HG03196 (cell line): ENCODE data around the gene OOSP4B.
"Not testable (repeated sequence)": the region's sequence is repeated elsewhere in the genome, so short reads cannot be mapped to it uniquely, and the experiment has no call there.

Experiments
- ATAC-seq: cut with Tn5 transposase; IDR thresholded peaks from one replicate; pipeline ENCODE4 v1.9.1; 2021; ENCODE audit not compliant: unreplicated experiment

OOSP4B gene

GRCh38 chr11:60016881-60017280 is at the start of gene OOSP4B:
Gene OOSP4B, plus strand, starts transcription at chr11:60017181.
- no peak for ATAC-seq

- ATAC-seq = no peak
These were observed 49.1 kb upstream of the OOSP4B start for GRCh38 chr11:59967677-59968394.

GRCh38 chr11:59968395-59968783 is 48.6 kb upstream of the OOSP4B start:
- ATAC-seq = no peak

- no peak for ATAC-seq
These were observed 43.9 kb upstream of the OOSP4B start for GRCh38 chr11:59973097-59973496.

- no peak for ATAC-seq
These were observed 35.7 kb upstream of the OOSP4B start for GRCh38 chr11:59981106-59981770.

- not testable (repeated sequence) for ATAC-seq
These were observed 34.9 kb upstream of the OOSP4B start for GRCh38 chr11:59982037-59982436.

GRCh38 chr11:59983212-59983611 is 33.8 kb upstream of the OOSP4B start:
- no peak for ATAC-seq

GRCh38 chr11:59984368-59984767 is 32.6 kb upstream of the OOSP4B start:
- no peak for ATAC-seq

GRCh38 chr11:59990421-59990820 is 26.6 kb upstream of the OOSP4B start:
- ATAC-seq = no peak

- no peak for ATAC-seq
These were observed 24.6 kb upstream of the OOSP4B start for GRCh38 chr11:59992425-59992824.

GRCh38 chr11:59997800-59998199 is 19.2 kb upstream of the OOSP4B start:
- no peak for ATAC-seq

- ATAC-seq = no peak
These were observed 17.3 kb upstream of the OOSP4B start for GRCh38 chr11:59999691-60000090.

- no peak for ATAC-seq
These were observed 13.3 kb upstream of the OOSP4B start for GRCh38 chr11:60003729-60004128.

GRCh38 chr11:60005360-60005759 is 11.6 kb upstream of the OOSP4B start:
- ATAC-seq = no peak

- ATAC-seq = no peak
These were observed 1.1 kb downstream of the OOSP4B start for GRCh38 chr11:60018058-60018457.

- not testable (repeated sequence) for ATAC-seq
These were observed 3.4 kb downstream of the OOSP4B start for GRCh38 chr11:60020376-60020775.

- no peak for ATAC-seq
These were observed 12.1 kb downstream of the OOSP4B start for GRCh38 chr11:60029015-60029632.

GRCh38 chr11:60040109-60040508 is 23.1 kb downstream of the OOSP4B start, which contains the start of gene OOSP2:
Gene OOSP2, plus strand, starts transcription at chr11:60040409. Its CDS starts 51 bp downstream, at chr11:60040460.
- ATAC-seq = no peak

- ATAC-seq = not testable (repeated sequence)
These were observed 33.4 kb downstream of the OOSP4B start for GRCh38 chr11:60050422-60050821.

GRCh38 chr11:60050839-60051238 is 33.9 kb downstream of the OOSP4B start:
- ATAC-seq = not testable (repeated sequence)

GRCh38 chr11:60056349-60056969 is 39.5 kb downstream of the OOSP4B start, which contains the start of gene MS4A3:
Gene MS4A3, plus strand, starts transcription at chr11:60056665. Its CDS starts 4,496 bp downstream, at chr11:60061161.
- no peak for ATAC-seq
